NCI-H2029 treated with DMSO at 0.1 percent for 48 hours (cell line): ENCODE results near the gene ZNF641.
"Not testable (repeated sequence)": the region's sequence is repeated elsewhere in the genome, so short reads cannot be mapped to it uniquely, and the experiment has no call there.

Experiments used
- DNase-seq: peaks from one replicate; lab custom pipeline; 2025; lab: John Stamatoyannopoulos, UW

The ZNF641 gene

DNA sequence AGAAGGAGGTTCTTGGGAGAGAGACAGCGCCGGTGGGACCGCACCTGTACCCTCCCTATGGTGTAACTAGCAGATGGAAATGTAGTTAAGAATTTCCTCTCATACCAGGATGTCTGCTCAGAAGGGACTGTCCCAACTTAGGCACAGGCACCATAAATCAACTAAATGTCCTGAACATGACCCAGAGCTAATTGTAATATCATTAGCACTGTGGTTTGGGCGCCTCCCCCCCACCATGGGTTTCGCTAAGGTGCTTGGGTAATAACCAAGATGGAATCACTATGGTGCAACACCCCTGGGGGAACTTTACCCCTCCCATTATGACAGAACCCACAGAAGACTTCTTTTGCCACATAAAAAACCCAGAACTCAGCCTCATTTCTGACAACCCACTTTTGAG, 15.9 kb downstream of the ZNF641 start:
- no peak for DNase-seq

DNA sequence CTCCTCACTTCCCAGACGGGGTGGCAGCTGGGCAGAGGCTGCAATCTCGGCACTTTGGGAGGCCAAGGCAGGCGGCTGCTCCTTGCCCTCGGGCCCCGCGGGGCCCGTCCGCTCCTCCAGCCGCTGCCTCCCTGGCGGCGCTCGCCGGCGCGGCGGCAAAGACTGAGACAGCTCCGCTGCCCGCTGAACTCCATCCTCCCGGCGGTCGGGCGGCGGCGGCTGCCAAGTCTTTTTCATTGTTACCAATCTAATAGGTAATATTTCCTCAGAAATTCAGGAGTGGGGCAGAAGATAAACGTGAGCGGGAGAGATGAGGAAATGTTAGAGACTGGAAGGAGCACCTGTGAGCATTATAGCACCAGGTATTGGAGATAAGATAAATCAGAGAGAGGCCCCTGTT, 17.0 kb downstream of the ZNF641 start:
- DNase-seq = not testable (repeated sequence)

DNA sequence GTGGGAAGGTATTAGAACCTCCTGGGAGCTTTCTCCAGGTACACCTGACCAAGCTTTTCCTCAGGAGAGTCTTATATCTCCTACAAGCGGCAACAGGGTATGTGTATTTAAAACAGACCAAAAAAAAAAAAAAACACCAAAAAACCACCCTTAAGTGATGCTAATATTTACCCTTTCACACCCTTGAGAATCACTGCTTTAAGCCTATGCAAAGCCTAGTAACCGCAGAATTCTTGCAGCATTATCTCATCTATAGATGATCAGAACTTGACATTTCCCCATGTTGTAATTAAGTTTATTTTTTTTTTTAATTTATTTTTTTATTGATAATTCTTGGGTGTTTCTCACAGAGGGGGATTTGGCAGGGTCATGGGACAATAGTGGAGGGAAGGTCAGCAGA, 19.3 kb downstream of the ZNF641 start:
- DNase-seq = no peak

DNA sequence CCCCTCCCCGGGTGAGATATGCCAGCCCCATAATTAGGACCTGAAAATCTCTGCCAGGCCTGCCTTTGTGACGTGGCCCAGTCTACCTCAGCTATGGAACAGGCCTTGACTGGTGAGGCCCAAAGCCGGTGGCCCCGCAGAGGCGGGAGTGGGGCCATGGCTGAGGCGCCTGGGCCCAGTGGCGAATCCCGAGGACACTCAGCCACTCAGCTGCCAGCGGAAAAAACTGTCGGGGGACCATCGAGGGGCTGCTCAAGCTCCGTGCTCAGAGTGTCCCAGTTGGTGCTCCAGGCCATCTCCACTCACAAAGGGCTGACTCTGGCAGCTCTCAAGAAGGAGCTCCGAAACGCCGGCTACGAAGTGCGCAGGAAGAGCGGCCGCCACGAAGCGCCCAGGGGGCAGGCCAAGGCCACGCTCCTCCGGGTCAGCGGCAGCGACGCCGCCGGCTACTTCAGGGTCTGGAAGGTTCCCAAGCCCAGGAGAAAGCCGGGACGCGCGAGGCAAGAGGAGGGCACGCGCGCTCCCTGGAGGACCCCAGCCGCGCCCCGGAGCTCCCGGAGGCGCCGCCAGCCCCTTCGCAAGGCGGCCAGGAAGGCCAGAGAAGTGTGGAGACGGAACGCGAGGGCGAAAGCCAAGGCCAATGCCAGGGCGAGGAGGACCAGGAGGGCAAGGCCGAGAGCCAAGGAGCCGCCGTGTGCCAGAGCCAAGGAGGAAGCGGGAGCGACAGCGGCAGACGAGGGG, 21.4 kb downstream of the ZNF641 start:
- DNase-seq = no peak

DNA sequence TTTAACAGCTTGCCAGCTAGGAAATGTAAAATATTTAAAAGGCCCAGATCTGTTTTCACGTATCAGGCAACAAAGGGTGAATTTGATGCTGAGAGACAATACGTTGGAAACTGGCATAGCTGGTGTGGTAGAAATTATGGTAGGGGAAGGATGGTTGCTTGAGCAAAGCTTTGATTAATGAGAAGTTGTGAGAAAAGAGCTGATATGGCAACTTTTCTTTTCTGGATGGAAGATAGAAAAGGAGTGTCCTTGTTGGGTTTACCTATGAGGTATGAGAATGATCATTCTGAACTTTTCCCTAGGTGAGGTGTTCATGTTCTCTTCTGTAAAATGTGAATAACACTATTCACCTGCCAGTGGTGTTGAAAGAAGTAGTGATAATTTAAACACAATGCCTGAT, 34.2 kb downstream of the ZNF641 start:
- no peak for DNase-seq

DNA sequence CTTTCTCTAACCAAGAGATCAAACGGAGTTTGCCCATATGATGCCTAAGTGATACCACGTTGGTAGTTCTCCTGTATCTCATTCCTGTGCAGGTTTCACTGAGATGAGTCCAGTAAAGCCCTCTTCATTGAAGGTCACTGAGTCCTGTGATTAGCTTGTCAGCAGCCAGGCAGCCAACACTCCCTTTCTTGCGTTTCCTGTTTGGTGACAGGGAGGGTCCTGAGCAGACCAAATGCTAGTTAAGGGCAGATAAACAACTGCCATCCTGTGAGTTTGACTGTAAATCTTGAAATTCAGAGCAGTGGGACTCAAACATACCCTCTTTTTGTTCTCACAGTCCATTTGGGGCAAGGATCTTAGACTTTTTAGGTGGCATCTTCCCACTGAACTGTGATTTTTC, 39.4 kb downstream of the ZNF641 start:
- DNase-seq = no peak

- no peak for DNase-seq
Observed at GRCh38 chr12:48307269-48307668, 43.5 kb downstream of the ZNF641 start.

DNA sequence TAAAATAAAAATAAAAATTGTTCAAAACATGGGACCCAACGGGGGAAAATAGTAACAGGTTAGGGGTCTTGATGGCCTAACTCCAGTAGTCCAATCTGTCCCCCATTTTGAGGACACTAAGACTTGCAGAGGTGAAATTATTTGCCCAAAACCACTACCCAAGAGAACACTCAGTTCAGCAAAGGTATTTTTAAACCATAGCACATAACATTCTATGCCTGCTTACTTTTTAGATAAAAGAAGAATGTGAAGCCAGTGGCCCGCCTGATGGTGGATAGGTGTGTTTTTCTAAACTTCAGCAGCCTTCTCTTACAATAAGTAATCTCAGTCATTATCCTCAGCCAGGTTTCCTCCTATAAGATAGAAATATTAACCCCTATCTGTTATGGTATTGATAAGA, 45.5 kb downstream of the ZNF641 start:
- DNase-seq = no peak

DNA sequence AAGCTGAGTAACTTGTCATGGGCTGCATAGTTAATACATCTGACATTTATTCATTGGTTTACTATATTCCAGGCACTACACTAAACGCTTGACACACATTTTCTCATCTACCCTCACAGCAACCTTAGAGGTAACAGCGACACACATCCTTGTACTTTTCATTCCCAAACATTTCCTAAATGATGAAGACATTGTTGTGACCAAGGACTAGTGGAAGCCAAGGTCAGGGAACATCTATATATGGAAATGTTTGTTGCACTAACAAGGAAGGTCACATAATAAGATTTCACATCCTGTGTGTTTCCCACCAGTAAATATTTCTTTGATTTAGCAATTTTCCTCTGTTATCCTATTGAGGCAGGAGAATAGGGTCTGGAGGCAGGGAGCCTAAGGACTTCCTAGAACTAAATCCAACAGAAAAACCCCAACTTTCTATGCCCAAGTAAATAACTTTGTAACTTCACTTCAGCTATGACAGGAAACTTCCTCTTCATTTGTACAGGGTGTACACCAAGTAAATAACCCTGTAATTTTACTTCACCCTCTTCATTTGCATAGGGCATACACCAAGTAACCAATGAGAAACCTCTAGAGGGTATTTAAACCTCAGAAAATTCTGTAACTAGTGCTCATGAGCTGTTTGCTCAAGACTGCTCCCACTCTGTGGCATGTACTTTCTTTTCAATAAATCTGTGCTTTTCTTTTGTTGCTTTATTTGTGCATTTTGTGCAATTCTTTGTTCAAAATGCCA, 48.4 kb downstream of the ZNF641 start:
- DNase-seq = no peak

GRCh38 chr12:48300774-48301173, 49.9 kb downstream of the ZNF641 start:
- DNase-seq = no peak

DNA sequence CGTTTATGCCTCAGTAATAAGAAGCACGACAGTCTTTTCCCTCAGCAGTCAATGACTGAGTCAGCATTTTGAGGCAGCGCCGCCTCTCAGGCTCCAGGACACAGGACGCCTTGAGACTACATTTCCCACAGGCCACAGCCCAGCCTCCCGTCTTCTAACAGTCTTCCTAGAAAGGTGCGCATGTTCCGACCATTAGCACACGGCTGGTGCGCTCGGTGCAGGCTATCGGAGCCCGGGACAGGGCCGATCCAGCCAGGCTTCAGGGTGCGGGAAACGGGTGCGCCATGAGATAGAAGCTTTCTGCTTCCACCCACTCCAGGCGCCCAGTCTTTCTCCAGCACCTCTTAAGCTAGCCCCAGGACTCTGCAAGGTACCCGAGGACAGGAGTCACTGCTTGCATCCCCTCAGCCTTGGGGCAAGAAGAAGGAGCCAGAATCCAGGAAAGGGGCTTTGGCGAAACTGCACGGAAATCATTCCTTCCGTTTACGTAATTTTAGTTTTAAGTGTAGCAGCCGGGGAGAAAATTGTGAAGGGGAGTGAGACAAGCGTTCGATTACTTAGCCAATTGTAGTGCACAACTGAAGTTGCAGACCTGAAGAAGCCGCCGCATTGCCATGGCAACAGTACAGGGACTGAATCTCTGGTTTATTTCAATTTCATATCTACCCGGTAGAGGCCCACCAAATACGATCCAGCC, 54.0 kb downstream of the ZNF641 start:
- DNase-seq = no peak

GRCh38 chr12:48292040-48292439, 58.7 kb downstream of the ZNF641 start:
- DNase-seq = no peak

GRCh38 chr12:48291511-48291910, 59.2 kb downstream of the ZNF641 start:
- no peak for DNase-seq

DNA sequence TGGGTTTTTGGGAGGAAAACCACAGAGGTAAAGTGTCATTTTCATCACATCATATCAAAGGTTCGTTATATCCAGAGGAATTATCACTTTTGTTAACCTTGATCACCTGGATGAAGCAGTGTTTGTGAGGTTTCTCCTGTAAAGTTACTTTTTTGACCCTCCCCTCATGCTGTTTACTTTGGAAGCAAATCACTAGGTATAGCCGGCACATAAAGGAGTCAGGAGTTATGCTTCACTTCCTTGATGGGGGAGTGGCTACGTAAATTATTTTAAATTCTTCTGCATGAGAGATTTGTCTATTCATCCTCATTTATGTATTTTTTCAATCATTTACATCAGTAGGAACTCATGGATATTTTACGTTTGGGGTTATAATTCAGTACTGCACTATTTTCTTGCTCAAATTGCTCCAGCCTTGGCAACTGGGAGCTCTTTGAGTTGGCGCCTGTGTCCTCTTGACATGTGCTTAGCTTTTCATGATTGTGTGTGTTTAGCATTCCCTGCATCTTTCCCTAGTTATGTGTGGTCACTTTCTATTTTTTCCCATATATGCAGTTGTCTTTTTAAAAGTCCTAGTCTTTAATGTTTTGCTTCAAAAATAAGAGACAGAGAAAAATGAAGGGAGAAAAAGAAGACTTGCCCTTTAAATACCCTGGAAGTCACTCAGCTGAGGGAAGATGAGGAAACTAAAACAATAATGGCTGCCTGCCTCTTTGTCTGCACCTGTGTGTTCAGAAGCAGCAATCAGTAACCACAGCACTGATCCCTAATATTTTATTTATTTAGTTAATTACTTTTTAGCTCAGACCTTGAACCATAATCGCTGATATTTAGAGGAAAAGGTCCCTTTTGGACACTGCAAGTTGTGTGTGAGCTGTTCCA, 62.1 kb downstream of the ZNF641 start:
- no peak for DNase-seq
